SK-N-SH treated with all-trans-retinoic acid at 6 μM for 48 hours (cell line): ENCODE measurements around the gene ETFB.

Experiments
- ARNTL ChIP-seq: fragments of 450-650 bp; formaldehyde crosslinking; IDR thresholded peaks from 2 replicates; pipeline ENCODE4 v1.5.0; 2020; ENCODE audit warnings: low read depth, mild to moderate bottlenecking, moderate library complexity, borderline replicate concordance
- BACH2 ChIP-seq: fragments of 250-450 bp; sonication (Bioruptor Pico); IDR thresholded peaks from 2 replicates; pipeline ENCODE4 v1.9.0; 2021; ENCODE audit warnings: mild to moderate bottlenecking, borderline replicate concordance
- CSDC2 ChIP-seq: fragments of 250-450 bp; sonication (Bioruptor Pico); IDR thresholded peaks from 2 replicates; pipeline ENCODE4 v1.5.0; 2020; ENCODE audit warnings: mild to moderate bottlenecking, moderate library complexity
- SNAI2 ChIP-seq: fragments of 250-450 bp; sonication (Bioruptor Pico); IDR thresholded peaks from 2 replicates; pipeline ENCODE4 v1.5.0; 2020; ENCODE audit warnings: mild to moderate bottlenecking, moderate library complexity
- TOX ChIP-seq: fragments of 250-450 bp; sonication (Bioruptor Pico); IDR thresholded peaks from 2 replicates; pipeline ENCODE4 v1.8.0; 2021; ENCODE audit warnings: mild to moderate bottlenecking, moderate library complexity, borderline replicate concordance
- ZFP30 ChIP-seq: fragments of 450-650 bp; formaldehyde crosslinking; IDR thresholded peaks from 2 replicates; pipeline ENCODE4 v1.5.0; 2022; ENCODE audit warnings: mild to moderate bottlenecking, moderate library complexity
- ZNF70 ChIP-seq: fragments of 450-650 bp; formaldehyde crosslinking; IDR thresholded peaks from 2 replicates; pipeline ENCODE4 v1.5.0; 2020; ENCODE audit warnings: mild to moderate bottlenecking, moderate library complexity
- TF ChIP-seq, protein P1 (sequence below): fragments of 250-450 bp; sonication (Bioruptor Pico); IDR thresholded peaks from 2 replicates; pipeline ENCODE4 v1.5.1; 2020; ENCODE audit warnings: low read depth, mild to moderate bottlenecking, moderate library complexity

- TF ChIP-seq ARNTL (CRISPR knock-in tag) (no peak), ZFP30 (CRISPR knock-in tag) (no peak), SNAI2 (CRISPR knock-in tag) (no peak), TOX (CRISPR knock-in tag) (no peak), BACH2 (CRISPR knock-in tag) (no peak), ZNF70 (CRISPR knock-in tag) (no peak), CSDC2 (CRISPR knock-in tag) (no peak)
- TF ChIP-seq, protein P1, sequence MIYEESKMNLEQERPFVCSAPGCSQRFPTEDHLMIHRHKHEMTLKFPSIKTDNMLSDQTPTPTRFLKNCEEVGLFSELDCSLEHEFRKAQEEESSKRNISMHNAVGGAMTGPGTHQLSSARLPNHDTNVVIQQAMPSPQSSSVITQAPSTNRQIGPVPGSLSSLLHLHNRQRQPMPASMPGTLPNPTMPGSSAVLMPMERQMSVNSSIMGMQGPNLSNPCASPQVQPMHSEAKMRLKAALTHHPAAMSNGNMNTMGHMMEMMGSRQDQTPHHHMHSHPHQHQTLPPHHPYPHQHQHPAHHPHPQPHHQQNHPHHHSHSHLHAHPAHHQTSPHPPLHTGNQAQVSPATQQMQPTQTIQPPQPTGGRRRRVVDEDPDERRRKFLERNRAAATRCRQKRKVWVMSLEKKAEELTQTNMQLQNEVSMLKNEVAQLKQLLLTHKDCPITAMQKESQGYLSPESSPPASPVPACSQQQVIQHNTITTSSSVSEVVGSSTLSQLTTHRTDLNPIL = no peak
These were observed 28.2 kb downstream of the ETFB start for GRCh38 chr19:51337861-51338562.
